HUES6 (cell line): ENCODE results near the gene BPGM.

Experiments
- H3K27ac ChIP-seq: 2 replicates; pipeline ENCODE4 v1.7.0; 2013; ENCODE audit warnings: low read depth, mild to moderate bottlenecking, low read length, inconsistent platforms
- H3K27me3 ChIP-seq: 2 replicates; pipeline ENCODE4 v1.6.1; 2013; ENCODE audit warnings: low read length; ENCODE audit not compliant: control insufficient read depth, insufficient read depth
- H3K36me3 ChIP-seq: 2 replicates; pipeline ENCODE4 v1.6.1; 2013; ENCODE audit warnings: low read length; ENCODE audit not compliant: control insufficient read depth, insufficient read depth
- H3K4me1 ChIP-seq: 2 replicates; pipeline ENCODE4 v1.6.1; 2013; ENCODE audit warnings: low read length; ENCODE audit not compliant: control insufficient read depth, insufficient read depth
- H3K4me3 ChIP-seq: 2 replicates; pipeline ENCODE4 v1.5.1; 2013; ENCODE audit warnings: low read depth, low read length
- H3K9ac ChIP-seq: one replicate; pipeline ENCODE4 v1.6.1; 2013; ENCODE audit warnings: mild to moderate bottlenecking, low read length
- H3K9me3 ChIP-seq: 2 replicates; pipeline ENCODE4 v1.6.1; 2013; ENCODE audit warnings: low read depth, low read length; ENCODE audit not compliant: control insufficient read depth, insufficient read depth

BPGM gene

GRCh38 chr7:134645478-134645877, 1.2 kb upstream of the BPGM start:
- H3K9ac ChIP-seq, result no peak overlapping the region
- no peaks in the 10 kb centered on the region for H3K9me3 ChIP-seq
- H3K36me3 ChIP-seq, result no peaks in the 10 kb centered on the region
- peak overlapping the region; percentile 88 for H3K4me3 ChIP-seq
- H3K4me1 ChIP-seq, result no peaks in the 10 kb centered on the region; the same call in 1 of the 2 replicates
- H3K27ac ChIP-seq, result no peak overlapping the region
- no peaks in the 10 kb centered on the region for H3K27me3 ChIP-seq

DNA sequence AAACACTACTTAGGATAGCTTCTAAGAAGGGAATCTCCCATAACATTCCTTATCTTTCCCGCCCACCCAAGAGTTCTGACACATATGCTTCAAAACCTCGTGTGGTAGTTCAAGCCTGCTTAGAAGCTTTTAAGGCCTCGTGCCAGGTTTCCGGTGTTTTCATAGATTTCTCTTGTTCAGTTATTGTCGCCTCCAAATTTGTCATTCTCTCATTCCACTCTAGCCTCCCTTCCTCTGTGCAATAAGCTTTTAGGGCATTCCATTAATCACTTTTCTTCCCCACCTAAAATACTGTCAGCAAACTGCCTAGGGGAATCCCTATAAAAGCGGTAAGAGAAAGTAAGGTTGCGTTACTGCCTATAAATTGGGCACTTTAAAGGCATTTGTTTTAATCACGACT, 718 bp upstream of the BPGM start:
- no peaks in the 10 kb centered on the region for H3K9me3 ChIP-seq
- H3K36me3 ChIP-seq, result no peaks in the 10 kb centered on the region
- H3K4me3 ChIP-seq, result peak overlapping the region; percentile 88
- no peak overlapping the region for H3K27ac ChIP-seq
- no peaks in the 10 kb centered on the region; the same call in 1 of the 2 replicates for H3K4me1 ChIP-seq
- H3K9ac ChIP-seq, result peak overlapping the region; percentile 62
- no peaks in the 10 kb centered on the region for H3K27me3 ChIP-seq

DNA sequence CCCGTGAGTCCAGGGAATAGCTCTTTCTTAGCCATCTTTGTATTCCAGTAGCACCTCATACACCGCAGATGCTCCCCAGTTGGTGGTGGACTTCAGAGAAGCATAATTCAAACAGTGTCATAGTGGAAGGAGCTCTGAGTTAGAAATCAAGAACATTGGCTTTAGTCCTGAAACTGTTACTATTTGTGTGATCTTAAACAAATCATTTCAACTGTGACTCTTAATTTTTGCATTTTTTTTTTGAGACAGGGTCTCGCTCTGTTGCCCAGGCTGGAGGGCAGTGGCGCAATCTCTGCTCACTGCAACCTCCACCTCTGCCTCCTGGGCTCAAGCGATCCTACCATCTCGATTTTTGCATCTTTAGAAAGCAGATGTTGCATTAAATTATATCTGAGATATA, 1.8 kb downstream of the BPGM start:
- Histone ChIP-seq H3K27ac (no peak overlapping the region), H3K9me3 (no peaks in the 10 kb centered on the region), H3K4me1 (no peaks in the 10 kb centered on the region; the same call in 1 of the 2 replicates), H3K27me3 (no peaks in the 10 kb centered on the region), H3K9ac (no peak overlapping the region), H3K36me3 (no peaks in the 10 kb centered on the region), H3K4me3 (no peak overlapping the region)

DNA sequence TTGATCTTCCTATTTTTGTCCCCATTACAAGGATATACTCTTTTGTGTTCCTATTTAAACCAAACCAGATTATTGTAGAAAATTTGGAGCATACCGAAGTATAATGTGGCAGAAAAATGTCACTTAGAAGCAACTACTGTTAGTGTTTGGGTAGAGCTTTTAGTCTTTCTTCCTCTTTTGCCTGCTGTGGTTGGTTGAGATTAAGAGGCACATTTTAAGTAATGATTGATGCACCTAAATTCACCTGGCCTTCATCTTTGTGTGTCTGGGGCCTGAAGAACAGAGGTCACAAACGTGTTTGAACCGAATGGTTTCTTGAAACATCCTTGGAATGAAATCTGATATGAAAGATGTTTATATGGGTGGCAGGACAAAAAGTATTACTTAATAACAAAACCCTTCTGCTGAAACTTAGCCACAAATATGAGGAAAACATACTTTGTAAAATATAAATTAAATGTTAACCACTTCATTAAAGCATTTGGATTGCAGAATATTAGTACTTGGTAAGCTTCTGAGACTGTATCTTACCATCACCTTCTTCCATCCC, 2.6 kb downstream of the BPGM start:
- Histone ChIP-seq H3K9me3 (no peaks in the 10 kb centered on the region), H3K27me3 (no peaks in the 10 kb centered on the region), H3K9ac (no peak overlapping the region), H3K36me3 (no peaks in the 10 kb centered on the region), H3K4me3 (no peak overlapping the region), H3K4me1 (no peaks in the 10 kb centered on the region; the same call in 1 of the 2 replicates), H3K27ac (no peak overlapping the region)

DNA sequence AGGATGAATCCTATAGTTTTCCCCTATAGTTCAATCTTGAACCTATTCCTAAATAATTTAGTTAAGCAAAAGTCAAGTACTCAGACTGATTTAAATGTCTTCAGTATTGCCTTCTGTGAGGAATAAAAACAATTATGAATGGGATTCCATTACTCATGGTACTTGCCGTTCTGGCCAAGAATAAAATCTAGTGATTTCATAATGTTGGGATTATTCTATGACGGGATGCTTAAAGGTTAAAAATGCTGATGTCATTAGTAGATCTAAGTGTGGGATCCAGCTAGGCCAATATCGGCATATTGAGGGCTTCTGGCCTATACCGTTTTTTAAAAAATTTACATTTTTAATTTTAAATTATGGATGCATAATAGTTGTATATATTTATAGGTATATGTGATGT, 5.3 kb downstream of the BPGM start:
- Histone ChIP-seq H3K4me1 (peaks cover under 1% of the 10 kb centered on the region), H3K9me3 (no peaks in the 10 kb centered on the region), H3K4me3 (no peak overlapping the region), H3K9ac (no peak overlapping the region), H3K27me3 (no peaks in the 10 kb centered on the region), H3K36me3 (no peaks in the 10 kb centered on the region), H3K27ac (no peak overlapping the region)

DNA sequence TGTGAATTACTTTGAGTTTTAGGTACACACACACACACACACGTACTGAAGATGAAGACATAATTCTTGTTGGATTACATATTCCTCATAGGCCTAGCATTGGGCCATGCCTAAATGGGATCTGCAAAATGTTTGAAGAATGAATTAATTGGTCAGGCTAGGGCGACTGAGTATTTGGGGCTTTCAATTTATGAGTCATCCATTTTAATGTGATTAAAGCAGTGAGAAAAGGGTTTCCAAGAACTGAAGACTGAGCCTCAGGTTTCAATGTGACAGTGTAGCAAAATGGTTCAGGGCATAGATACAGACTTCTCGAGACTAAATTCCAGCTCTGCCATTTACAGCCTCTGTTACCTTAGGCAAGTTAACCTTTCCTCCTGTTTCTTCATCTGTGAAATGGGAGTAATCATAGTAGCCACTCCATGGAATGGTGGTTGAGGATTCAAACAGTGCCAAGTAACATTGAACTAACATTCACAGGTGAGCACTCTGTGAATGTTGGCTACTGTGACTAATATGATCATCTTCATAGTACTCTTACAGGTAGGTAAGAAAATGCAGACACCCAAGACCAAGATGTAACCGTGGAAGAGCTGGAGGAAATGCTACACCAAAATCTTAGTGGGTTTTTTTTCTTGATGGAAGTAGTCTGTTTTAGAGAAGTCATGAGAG, 7.6 kb downstream of the BPGM start:
- no peaks in the 10 kb centered on the region for H3K36me3 ChIP-seq
- no peak overlapping the region for H3K4me3 ChIP-seq
- no peaks in the 10 kb centered on the region for H3K27me3 ChIP-seq
- H3K9me3 ChIP-seq, result no peaks in the 10 kb centered on the region
- no peak overlapping the region for H3K9ac ChIP-seq
- peaks cover 7% of the 10 kb centered on the region for H3K4me1 ChIP-seq
- H3K27ac ChIP-seq, result no peak overlapping the region

DNA sequence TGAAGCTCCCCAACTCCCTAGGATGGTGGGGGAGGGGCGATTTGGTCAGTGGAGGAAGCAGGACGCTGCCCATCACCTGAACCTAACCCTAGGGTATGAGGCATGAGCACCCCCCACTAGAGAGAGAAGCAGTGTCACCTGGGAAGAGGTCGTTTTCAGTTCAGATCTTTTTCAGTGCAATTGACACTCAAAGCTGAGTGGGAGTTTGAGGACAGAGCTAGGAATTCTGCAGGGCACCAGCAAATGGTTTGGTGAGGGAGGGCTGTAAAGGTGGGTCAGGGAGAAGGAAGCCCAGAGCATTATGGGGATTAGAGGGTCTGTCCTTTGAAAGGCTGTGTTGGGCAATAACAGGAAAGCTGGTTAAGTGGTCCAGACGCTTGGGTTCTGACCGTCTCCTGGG, 10.9 kb downstream of the BPGM start:
- Histone ChIP-seq H3K9me3 (no peaks in the 10 kb centered on the region), H3K9ac (no peak overlapping the region), H3K36me3 (no peaks in the 10 kb centered on the region; the same call in 1 of the 2 replicates), H3K4me3 (no peak overlapping the region), H3K27me3 (no peaks in the 10 kb centered on the region), H3K4me1 (peaks cover 7% of the 10 kb centered on the region), H3K27ac (no peak overlapping the region)

DNA sequence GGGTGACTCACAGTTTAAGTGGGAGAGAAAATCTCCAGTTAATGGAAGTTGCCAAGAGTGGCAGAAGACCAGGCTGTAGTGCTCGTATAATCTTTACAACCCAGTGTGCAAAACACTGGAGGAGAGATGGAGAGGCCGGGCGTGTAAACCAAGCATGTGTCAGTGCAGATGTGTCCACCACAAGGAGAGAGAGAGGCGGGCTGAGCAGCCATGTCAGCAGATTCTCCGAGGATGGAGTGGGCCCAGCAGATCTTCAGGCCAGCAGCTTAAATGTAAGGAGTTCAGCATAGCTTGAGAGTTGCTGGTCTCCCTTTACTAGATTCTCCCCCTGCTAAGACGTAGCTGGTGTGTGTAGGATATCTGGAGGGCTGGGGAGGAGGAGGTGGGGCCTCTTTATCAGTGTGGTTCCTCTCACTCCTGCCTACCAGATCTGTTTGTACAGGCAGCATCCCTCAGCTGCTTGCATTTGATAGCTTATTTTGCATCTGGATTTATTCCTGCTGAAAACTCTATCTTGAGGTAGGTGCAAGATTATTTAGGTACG, 13.7 kb downstream of the BPGM start:
- Histone ChIP-seq H3K4me1 (peaks cover 7% of the 10 kb centered on the region), H3K9me3 (no peaks in the 10 kb centered on the region), H3K27me3 (no peaks in the 10 kb centered on the region), H3K36me3 (no peaks in the 10 kb centered on the region; the same call in 1 of the 2 replicates), H3K27ac (no peak overlapping the region), H3K4me3 (no peak overlapping the region), H3K9ac (no peak overlapping the region)

DNA sequence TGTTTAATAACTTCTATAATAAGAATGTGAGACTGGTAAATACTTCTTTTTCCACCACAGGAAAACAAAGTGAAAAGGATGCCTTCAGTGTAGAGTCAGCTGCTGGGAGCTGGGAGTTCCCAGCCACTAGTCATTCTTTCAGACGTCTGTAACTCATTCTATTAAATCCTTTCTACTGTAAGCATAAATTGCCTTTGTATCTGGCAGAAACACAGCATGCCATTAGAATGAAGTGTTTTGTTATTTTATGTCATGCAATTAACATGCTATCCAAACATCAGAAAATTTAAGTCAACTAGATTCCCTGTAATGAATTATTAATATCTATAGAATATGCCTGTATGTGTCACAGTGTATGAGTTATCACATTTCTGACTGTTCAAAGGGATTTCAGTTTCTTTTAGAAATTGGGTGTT, 14.3 kb downstream of the BPGM start:
- no peaks in the 10 kb centered on the region for H3K27me3 ChIP-seq
- H3K27ac ChIP-seq, result no peak overlapping the region
- no peak overlapping the region for H3K9ac ChIP-seq
- no peaks in the 10 kb centered on the region; the same call in 1 of the 2 replicates for H3K36me3 ChIP-seq
- H3K4me3 ChIP-seq, result no peak overlapping the region
- H3K4me1 ChIP-seq, result peaks cover 7% of the 10 kb centered on the region
- no peaks in the 10 kb centered on the region for H3K9me3 ChIP-seq

- no peak overlapping the region for H3K4me3 ChIP-seq
- no peaks in the 10 kb centered on the region; the same call in 1 of the 2 replicates for H3K36me3 ChIP-seq
- no peaks in the 10 kb centered on the region for H3K9me3 ChIP-seq
- H3K27me3 ChIP-seq, result no peaks in the 10 kb centered on the region
- H3K27ac ChIP-seq, result no peak overlapping the region
- H3K4me1 ChIP-seq, result peaks cover 4% of the 10 kb centered on the region
- no peak overlapping the region for H3K9ac ChIP-seq
These were observed 15.7 kb downstream of the BPGM start for GRCh38 chr7:134662166-134662870.

DNA sequence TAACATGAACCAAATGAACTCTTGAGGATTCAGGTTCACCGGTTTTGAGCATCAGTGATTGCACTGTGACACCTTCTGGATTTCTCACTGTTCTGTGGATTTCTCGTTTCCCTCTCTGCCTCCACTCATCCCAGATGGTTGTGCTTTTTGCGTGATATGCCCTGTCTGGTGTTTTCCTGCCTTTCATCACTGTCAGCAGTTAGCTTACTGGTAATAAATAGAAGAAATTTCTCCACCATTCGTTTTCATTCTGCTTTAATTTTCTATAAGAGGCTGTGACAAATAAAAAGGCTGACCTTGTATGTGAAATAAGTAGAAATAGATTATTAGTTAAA, 16.2 kb downstream of the BPGM start:
- Histone ChIP-seq H3K27ac (no peak overlapping the region), H3K4me3 (no peak overlapping the region), H3K9me3 (no peaks in the 10 kb centered on the region), H3K9ac (no peak overlapping the region), H3K27me3 (no peaks in the 10 kb centered on the region), H3K36me3 (no peaks in the 10 kb centered on the region; the same call in 1 of the 2 replicates), H3K4me1 (no peaks in the 10 kb centered on the region)
